HUES6 (cell line): ENCODE measurements around the gene AHSG.

ENCODE experiments used
- H3K27ac ChIP-seq: 2 replicates; pipeline ENCODE4 v1.7.0; 2013; ENCODE audit warnings: low read depth, mild to moderate bottlenecking, low read length, inconsistent platforms
- H3K27me3 ChIP-seq: 2 replicates; pipeline ENCODE4 v1.6.1; 2013; ENCODE audit warnings: low read length; ENCODE audit not compliant: control insufficient read depth, insufficient read depth
- H3K36me3 ChIP-seq: 2 replicates; pipeline ENCODE4 v1.6.1; 2013; ENCODE audit warnings: low read length; ENCODE audit not compliant: control insufficient read depth, insufficient read depth
- H3K4me1 ChIP-seq: 2 replicates; pipeline ENCODE4 v1.6.1; 2013; ENCODE audit warnings: low read length; ENCODE audit not compliant: control insufficient read depth, insufficient read depth
- H3K4me3 ChIP-seq: 2 replicates; pipeline ENCODE4 v1.5.1; 2013; ENCODE audit warnings: low read depth, low read length
- H3K9ac ChIP-seq: one replicate; pipeline ENCODE4 v1.6.1; 2013; ENCODE audit warnings: mild to moderate bottlenecking, low read length
- H3K9me3 ChIP-seq: 2 replicates; pipeline ENCODE4 v1.6.1; 2013; ENCODE audit warnings: low read depth, low read length; ENCODE audit not compliant: control insufficient read depth, insufficient read depth

AHSG gene

GRCh38 chr3:186594591-186595113, 18.2 kb upstream of the AHSG start:
- Histone ChIP-seq H3K36me3 (no peaks in the 10 kb centered on the region), H3K27me3 (no peaks in the 10 kb centered on the region), H3K9ac (no peak overlapping the region), H3K27ac (no peak overlapping the region), H3K9me3 (no peaks in the 10 kb centered on the region), H3K4me1 (peaks cover 4% of the 10 kb centered on the region; the same call in 1 of the 2 replicates), H3K4me3 (no peak overlapping the region)

GRCh38 chr3:186596568-186597287, 16.1 kb upstream of the AHSG start:
- Histone ChIP-seq H3K4me1 (peaks cover 4% of the 10 kb centered on the region; the same call in 1 of the 2 replicates), H3K9ac (no peak overlapping the region), H3K36me3 (no peaks in the 10 kb centered on the region)

GRCh38 chr3:186598108-186598784, 14.6 kb upstream of the AHSG start:
- Histone ChIP-seq H3K9ac (no peak overlapping the region), H3K27me3 (no peaks in the 10 kb centered on the region), H3K9me3 (no peaks in the 10 kb centered on the region), H3K4me1 (peaks cover 4% of the 10 kb centered on the region; the same call in 1 of the 2 replicates), H3K4me3 (no peak overlapping the region), H3K36me3 (no peaks in the 10 kb centered on the region), H3K27ac (no peak overlapping the region)

More at GRCh38 chr3:186596568-186597287, 16.1 kb upstream of the AHSG start:
- Histone ChIP-seq H3K27me3 (no peaks in the 10 kb centered on the region), H3K9me3 (no peaks in the 10 kb centered on the region), H3K27ac (no peak overlapping the region), H3K4me3 (no peak overlapping the region)

- Histone ChIP-seq H3K36me3 (no peaks in the 10 kb centered on the region), H3K4me3 (no peak overlapping the region), H3K4me1 (peaks cover 4% of the 10 kb centered on the region; the same call in 1 of the 2 replicates), H3K27ac (no peak overlapping the region), H3K27me3 (no peaks in the 10 kb centered on the region), H3K9me3 (no peaks in the 10 kb centered on the region), H3K9ac (no peak overlapping the region)
Observed at GRCh38 chr3:186598794-186599141, 14.1 kb upstream of the AHSG start.

- Histone ChIP-seq H3K27me3 (no peaks in the 10 kb centered on the region), H3K9ac (no peak overlapping the region), H3K36me3 (no peaks in the 10 kb centered on the region), H3K27ac (no peak overlapping the region), H3K9me3 (no peaks in the 10 kb centered on the region), H3K4me1 (peaks cover 4% of the 10 kb centered on the region; the same call in 1 of the 2 replicates), H3K4me3 (no peak overlapping the region)
Observed at GRCh38 chr3:186599142-186599784, 13.6 kb upstream of the AHSG start.

- Histone ChIP-seq H3K9ac (no peak overlapping the region), H3K4me1 (peaks cover 4% of the 10 kb centered on the region; the same call in 1 of the 2 replicates), H3K36me3 (no peaks in the 10 kb centered on the region), H3K27me3 (no peaks in the 10 kb centered on the region), H3K9me3 (no peaks in the 10 kb centered on the region), H3K27ac (no peak overlapping the region), H3K4me3 (no peak overlapping the region)
Observed at GRCh38 chr3:186599785-186600166, 13.1 kb upstream of the AHSG start.

- H3K27ac ChIP-seq: no peak overlapping the region
- H3K36me3 ChIP-seq: no peaks in the 10 kb centered on the region
- H3K9me3 ChIP-seq: no peaks in the 10 kb centered on the region
- peaks cover 4% of the 10 kb centered on the region; the same call in 1 of the 2 replicates for H3K4me1 ChIP-seq
- H3K4me3 ChIP-seq: no peak overlapping the region
- no peaks in the 10 kb centered on the region for H3K27me3 ChIP-seq
- H3K9ac ChIP-seq: no peak overlapping the region
Observed at GRCh38 chr3:186600896-186601295, 12.0 kb upstream of the AHSG start.

GRCh38 chr3:186603159-186603558, 9.7 kb upstream of the AHSG start:
- no peaks in the 10 kb centered on the region for H3K27me3 ChIP-seq
- no peaks in the 10 kb centered on the region for H3K36me3 ChIP-seq
- no peaks in the 10 kb centered on the region for H3K4me1 ChIP-seq
- H3K9ac ChIP-seq: no peak overlapping the region
- no peak overlapping the region for H3K27ac ChIP-seq
- H3K4me3 ChIP-seq: no peak overlapping the region
- no peaks in the 10 kb centered on the region for H3K9me3 ChIP-seq

- no peaks in the 10 kb centered on the region for H3K36me3 ChIP-seq
- H3K27me3 ChIP-seq: no peaks in the 10 kb centered on the region
- H3K4me1 ChIP-seq: no peaks in the 10 kb centered on the region
- no peaks in the 10 kb centered on the region for H3K9me3 ChIP-seq
- no peak overlapping the region for H3K4me3 ChIP-seq
- no peak overlapping the region for H3K27ac ChIP-seq
- no peak overlapping the region for H3K9ac ChIP-seq
Observed at GRCh38 chr3:186605078-186605477, 7.8 kb upstream of the AHSG start.

GRCh38 chr3:186605561-186606545, 7.0 kb upstream of the AHSG start:
- Histone ChIP-seq H3K9me3 (no peaks in the 10 kb centered on the region), H3K9ac (no peak overlapping the region), H3K27ac (no peak overlapping the region), H3K27me3 (no peaks in the 10 kb centered on the region), H3K4me3 (no peak overlapping the region), H3K36me3 (no peaks in the 10 kb centered on the region), H3K4me1 (no peaks in the 10 kb centered on the region)
